T-cell (primary cell): ENCODE results near the gene EVA1B. TPM values are rescaled to one million over a fixed set of nuclear protein-coding genes. Genes with fewer than 3 reads are reported as not detected.
A peak's percentile ranks its signal among the peaks of the same experiment; 100 is the strongest.

Source experiments
- ATAC-seq, 4 experiments: fragments of 200-7000 bp in 3 of 4; fragments of 150-1000 bp in 1 of 4; cut with Tn5 transposase; replicated peaks in 1 of 4; 1 replicate in 3 of 4; 2 replicates in 1 of 4; pipeline ENCODE4 v1.10.0; 2021; ENCODE audit warnings: moderate library complexity in 3 of 4, mild to moderate bottlenecking in 2 of 4, moderate number of reproducible peaks in 1 of 4
- CTCF ChIA-PET, 2 donors: fragments of 300-600 bp; sonication (Branson Sonifier 250); formaldehyde crosslinking; loops; one replicate each; lab custom pipeline; 2022; ENCODE audit warnings: antibody characterized with exemption in 2 of 2; lab: Charles Lee
- POLR2A ChIA-PET, 2 donors: fragments of 300-600 bp; sonication (Branson Sonifier 250); formaldehyde crosslinking; loops; one replicate each; lab custom pipeline; 2022; ENCODE audit warnings: antibody characterized with exemption in 2 of 2; lab: Charles Lee
- DNase-seq, 35 experiments: peaks; one replicate each; pipeline versions ENCODE4 v3.0.0 to v3.0.0-alpha.2; 2013 to 2023
- H3K27ac ChIP-seq: one replicate; pipeline ENCODE4 v1.5.1; 2013; ENCODE audit warnings: low read length
- H3K27me3 ChIP-seq, 2 experiments: replicated peaks in 1 of 2; 1 replicate in 1 of 2; 2 replicates in 1 of 2; pipeline versions ENCODE4 v1.6.1 to v1.7.0; 2013; ENCODE audit warnings: low read length in 1 of 2, mixed read lengths in 1 of 2; ENCODE audit not compliant: control insufficient read depth in 2 of 2, insufficient read depth in 2 of 2; ENCODE audit errors: extremely low read depth in 1 of 2
- H3K36me3 ChIP-seq, 2 donors: 1 replicate in 1 of 2; 2 replicates in 1 of 2; pipeline versions ENCODE4 v1.6.1 to v1.7.0; 2013; ENCODE audit warnings: low read length in 1 of 2; ENCODE audit not compliant: control insufficient read depth in 2 of 2, insufficient read depth in 1 of 2; ENCODE audit errors: extremely low read depth in 1 of 2
- H3K4me1 ChIP-seq, 2 experiments: 1 replicate in 1 of 2; 2 replicates in 1 of 2; pipeline versions ENCODE4 v1.6.1 to v1.7.0; 2013; ENCODE audit warnings: low read length in 2 of 2, mixed read lengths in 1 of 2; ENCODE audit not compliant: insufficient read depth in 2 of 2, control insufficient read depth in 1 of 2; ENCODE audit errors: extremely low read depth in 1 of 2
- H3K4me3 ChIP-seq, 2 donors: 1 replicate in 1 of 2; 2 replicates in 1 of 2; pipeline versions ENCODE4 v1.5.1 to v1.7.0; 2013; ENCODE audit warnings: mild to moderate bottlenecking in 2 of 2, low read length in 1 of 2, moderate library complexity in 1 of 2; ENCODE audit not compliant: control insufficient read depth in 1 of 2; ENCODE audit errors: extremely low read depth in 1 of 2
- H3K9me3 ChIP-seq: 2 replicates; pipeline ENCODE4 v1.7.0; 2013
- H3K27ac Mint-ChIP-seq, 2 donors: one replicate each; pipeline ENCODE4 v1.8.0; 2020 to 2021; ENCODE audit warnings: mild to moderate bottlenecking in 2 of 2, mixed read lengths in 2 of 2
- H3K27me3 Mint-ChIP-seq, 2 donors: one replicate each; pipeline ENCODE4 v1.8.0; 2021 to 2022; ENCODE audit warnings: mixed read lengths in 2 of 2
- H3K36me3 Mint-ChIP-seq: one replicate; pipeline ENCODE4 v1.8.0; 2021; ENCODE audit warnings: mixed read lengths
- H3K4me1 Mint-ChIP-seq, 3 donors: one replicate each; pipeline ENCODE4 v1.8.0; 2020 to 2022; ENCODE audit warnings: mixed read lengths in 3 of 3, mild to moderate bottlenecking in 1 of 3
- H3K4me3 Mint-ChIP-seq, 3 donors: one replicate each; pipeline ENCODE4 v1.8.0; 2020 to 2022; ENCODE audit warnings: mild to moderate bottlenecking in 3 of 3, mixed read lengths in 3 of 3, moderate library complexity in 3 of 3
- H3K9me3 Mint-ChIP-seq, 3 donors: one replicate each; pipeline ENCODE4 v1.8.0; 2020 to 2022; ENCODE audit warnings: mixed read lengths in 3 of 3
- WGBS: methylation state at CpG from one replicate; pipeline ENCODE4 v1.1.5; 2013; ENCODE audit warnings: missing lambda C conversion rate; ENCODE audit not compliant: insufficient coverage; 5-methylcytosine and 5-hydroxymethylcytosine counted together
- total RNA-seq, 35 experiments: library from RNA in 6 of 35; stranded (reverse) in 6 of 35; fragments of 120-200 nt in 1 of 35; gene quantifications; one replicate each; pipeline versions ENCODE4 v1.2.1 to v1.2.4 and lab custom pipeline; 2013 to 2026

EVA1B gene
- total RNA-seq, 5 donors from 2014 or later (not counting 1 experiment from before 2014, with no cell fraction given) = 2.0 to 8.1 (median 5.6) TPM

- ChIA-PET POLR2A (interaction anchor here in 1 of 2 donors (0.5 kb wide), 1 partner anchor 77 kb away, joined by 4 read pairs; no protein-coding TSS in a partner anchor), CTCF (interaction anchor here in 1 of 2 donors (1.3 kb wide), 1 partner anchor 81 kb away, joined by 3 read pairs; no protein-coding TSS in a partner anchor)
- Mint-ChIP-seq H3K27ac (peak overlapping the region; percentile 56 to 73), H3K4me1 (peaks cover 8 to 27% (median 10%) of the 10 kb centered on the region in 3 donors), H3K36me3 (peaks cover 27% of the 10 kb centered on the region), H3K27me3 (no peaks in the 10 kb centered on the region), H3K9me3 (no peaks in the 10 kb centered on the region), H3K4me3 (peak overlapping the region; percentile 73 to 92 (median 91))
- Histone ChIP-seq H3K4me3 (no peak overlapping the region), H3K4me1 (peaks cover 7 to 20% of the 10 kb centered on the region in 2 experiments), H3K9me3 (no peaks in the 10 kb centered on the region), H3K36me3 (peaks cover 5 to 37% of the 10 kb centered on the region in 2 donors), H3K27ac (peak overlapping the region; percentile 34), H3K27me3 (peaks cover 0 to 7% of the 10 kb centered on the region in 2 experiments)
- DNase-seq (no peak), ATAC-seq (no peak)
- WGBS = 86% methylated on average over 6 of the region's 10 CpGs
These were observed 18.2 kb downstream of the EVA1B start for GRCh38 chr1:36304970-36305914.

- Mint-ChIP-seq H3K36me3 (peaks cover 31% of the 10 kb centered on the region), H3K27me3 (no peaks in the 10 kb centered on the region), H3K4me1 (peaks cover 8 to 32% (median 15%) of the 10 kb centered on the region in 3 donors), H3K9me3 (no peaks in the 10 kb centered on the region), H3K4me3 (no peak overlapping the region), H3K27ac (no peak overlapping the region)
- H3K27me3 ChIP-seq = peaks cover 0 to 7% of the 10 kb centered on the region in 2 experiments
- POLR2A ChIA-PET = interaction anchor here in 1 of 2 donors (0.5 kb wide), 1 partner anchor 9 kb away, joined by 4 read pairs; no protein-coding TSS in a partner anchor
- no peak for ATAC-seq
- no peak overlapping the region for H3K27ac ChIP-seq
- H3K36me3 ChIP-seq = peaks cover 5 to 44% of the 10 kb centered on the region in 2 donors
- CTCF ChIA-PET = interaction anchor here in 1 of 2 donors (0.6 to 0.7 kb wide), 2 partner anchors 18 to 117 kb away, joined by 4 read pairs; no protein-coding TSS in a partner anchor
- H3K4me3 ChIP-seq = no peak overlapping the region
- WGBS = 60% methylated on average over 3 of the region's 7 CpGs
- DNase-seq = no peak
- H3K4me1 ChIP-seq = peaks cover 7 to 20% of the 10 kb centered on the region in 2 experiments
- no peaks in the 10 kb centered on the region for H3K9me3 ChIP-seq
These were observed 18.9 kb downstream of the EVA1B start for GRCh38 chr1:36304521-36304920.

- peaks cover 7 to 20% of the 10 kb centered on the region in 2 experiments for H3K4me1 ChIP-seq
- H3K36me3 Mint-ChIP-seq = peaks cover 31% of the 10 kb centered on the region
- POLR2A ChIA-PET = interaction anchor here in 1 of 2 donors (0.5 kb wide), 1 partner anchor 8 kb away, joined by 4 read pairs; no protein-coding TSS in a partner anchor
- H3K4me3 ChIP-seq = no peak overlapping the region
- H3K4me3 Mint-ChIP-seq = no peak overlapping the region
- H3K27ac Mint-ChIP-seq = peak overlapping the region in 1 of 2 donors; percentile 44
- no peaks in the 10 kb centered on the region for H3K9me3 Mint-ChIP-seq
- 98% methylated on average over 9 of the region's 23 CpGs for WGBS
- H3K27ac ChIP-seq = no peak overlapping the region
- CTCF ChIA-PET = interaction anchor here (0.6 to 0.7 kb wide), 4 partner anchors 18 to 118 kb away, joined by 3 to 4 read pairs (median 4); no protein-coding TSS in a partner anchor
- ATAC-seq (no peak), DNase-seq (no peak)
- peaks cover 8 to 32% (median 15%) of the 10 kb centered on the region in 3 donors for H3K4me1 Mint-ChIP-seq
- peaks cover 0 to 7% of the 10 kb centered on the region in 2 experiments for H3K27me3 ChIP-seq
- H3K36me3 ChIP-seq = peaks cover 5 to 50% of the 10 kb centered on the region in 2 donors
- no peaks in the 10 kb centered on the region for H3K27me3 Mint-ChIP-seq
- no peaks in the 10 kb centered on the region for H3K9me3 ChIP-seq
These were observed 19.6 kb downstream of the EVA1B start for GRCh38 chr1:36303650-36304360.

- Mint-ChIP-seq H3K4me3 (no peak overlapping the region), H3K27me3 (no peaks in the 10 kb centered on the region), H3K27ac (peak overlapping the region in 1 of 2 donors; percentile 44), H3K4me1 (peaks cover 8 to 32% (median 15%) of the 10 kb centered on the region in 3 donors), H3K36me3 (peaks cover 35% of the 10 kb centered on the region), H3K9me3 (no peaks in the 10 kb centered on the region)
- WGBS = no CpG with 5 or more reads among the region's 5 CpGs
- Histone ChIP-seq H3K27ac (no peak overlapping the region), H3K36me3 (peaks cover 8 to 56% of the 10 kb centered on the region in 2 donors), H3K27me3 (peaks cover 0 to 7% of the 10 kb centered on the region in 2 experiments), H3K4me3 (no peak overlapping the region), H3K4me1 (peaks cover 7 to 20% of the 10 kb centered on the region in 2 experiments), H3K9me3 (no peaks in the 10 kb centered on the region)
- ATAC-seq (no peak), DNase-seq (no peak)
- POLR2A ChIA-PET = no interaction called here
- CTCF ChIA-PET = interaction anchor here (0.6 to 0.8 kb wide), 3 partner anchors 18 to 88 kb away, joined by 3 read pairs; no protein-coding TSS in a partner anchor
These were observed 20.2 kb downstream of the EVA1B start for GRCh38 chr1:36303244-36303643.

- DNase-seq (no peak), ATAC-seq (no peak)
- WGBS = no CpG with 5 or more reads among the region's 1 CpG
- H3K27me3 Mint-ChIP-seq = no peaks in the 10 kb centered on the region
- no peak overlapping the region for H3K4me3 Mint-ChIP-seq
- Histone ChIP-seq H3K36me3 (peaks cover 8 to 72% of the 10 kb centered on the region in 2 donors), H3K27me3 (no peaks in the 10 kb centered on the region), H3K4me1 (peaks cover 0 to 7% of the 10 kb centered on the region in 2 experiments), H3K9me3 (no peaks in the 10 kb centered on the region), H3K4me3 (no peak overlapping the region), H3K27ac (no peak overlapping the region)
- peak overlapping the region in 1 of 2 donors; percentile 67 for H3K27ac Mint-ChIP-seq
- ChIA-PET POLR2A (interaction anchor here in 1 of 2 donors (0.8 kb wide), 1 partner anchor 359 kb away, joined by 3 read pairs; no protein-coding TSS in a partner anchor), CTCF (interaction anchor here in 1 of 2 donors (1.2 to 1.4 kb wide), 2 partner anchors 16 to 46 kb away, joined by 3 to 5 read pairs; no protein-coding TSS in a partner anchor)
- H3K36me3 Mint-ChIP-seq = peaks cover 45% of the 10 kb centered on the region
- H3K4me1 Mint-ChIP-seq = peaks cover 0 to 23% (median 12%) of the 10 kb centered on the region in 3 donors
- H3K9me3 Mint-ChIP-seq = no peaks in the 10 kb centered on the region
These were observed 22.2 kb downstream of the EVA1B start for GRCh38 chr1:36301220-36301619.
